Gastroesophageal sphincter (tissue), 4 donors: Measurements from ENCODE around the gene NGDN. TPM values are rescaled to one million over a fixed set of nuclear protein-coding genes. Genes with fewer than 3 reads are reported as not detected.

ENCODE experiments used
- ATAC-seq: fragments of 150-250 bp; one replicate; pipeline ENCODE4 v1.9.1; 2016; ENCODE audit warnings: mild to moderate bottlenecking, moderate library complexity
- H3K27ac ChIP-seq, 4 donors: fragments of 200-600 bp; sonication (generic) in 3 of 4; 1 replicate in 3 of 4; 2 replicates in 1 of 4; pipeline ENCODE4 v1.5.1; 2016 to 2019
- H3K27me3 ChIP-seq: fragments of 200-600 bp; sonication (generic); one replicate; pipeline ENCODE4 v1.5.1; 2019
- H3K36me3 ChIP-seq, 2 donors: fragments of 200-600 bp; sonication (generic); one replicate each; pipeline ENCODE4 v1.5.1; 2019; ENCODE audit warnings: control low read depth in 1 of 2
- H3K4me1 ChIP-seq, 3 donors: fragments of 200-600 bp; sonication (generic); 1 replicate in 2 of 3; 2 replicates in 1 of 3; pipeline ENCODE4 v1.5.1; 2016 to 2019; ENCODE audit warnings: control low read depth in 2 of 3
- H3K4me3 ChIP-seq, 2 donors: fragments of 200-600 bp; sonication (generic); one replicate each; pipeline ENCODE4 v1.5.1; 2019; ENCODE audit warnings: mild to moderate bottlenecking in 1 of 2, moderate library complexity in 1 of 2
- H3K9me3 ChIP-seq, 3 donors: fragments of 200-600 bp; sonication (generic); one replicate each; pipeline ENCODE4 v1.5.1; 2017 to 2019; ENCODE audit warnings: control low read depth in 2 of 3
- CTCF ChIP-seq, 4 experiments: fragments of 200-600 bp in 2 of 4; fragments of 450-650 bp in 2 of 4; sonication (generic) in 1 of 4; IDR thresholded peaks; one replicate each; pipeline ENCODE4 v1.5.1; 2017 to 2019; ENCODE audit warnings: antibody characterized with exemption in 4 of 4, mild to moderate bottlenecking in 2 of 4, moderate library complexity in 2 of 4
- EP300 ChIP-seq: sonication (generic); formaldehyde crosslinking; IDR thresholded peaks from one replicate; pipeline ENCODE4 v1.6.1; 2017; ENCODE audit warnings: antibody characterized with exemption, mild to moderate bottlenecking
- POLR2A ChIP-seq, 2 donors: fragments of 450-650 bp; IDR thresholded peaks; one replicate each; pipeline ENCODE4 v1.6.1; 2017; ENCODE audit warnings: antibody characterized with exemption in 2 of 2, mild to moderate bottlenecking in 2 of 2, moderate library complexity in 1 of 2
- POLR2AphosphoS5 ChIP-seq: sonication (generic); formaldehyde crosslinking; IDR thresholded peaks from one replicate; pipeline ENCODE4 v1.6.1; 2017; ENCODE audit warnings: antibody characterized with exemption
- WGBS, 2 donors: methylation state at CpG; one replicate each; pipeline ENCODE4 v1.1.5; 2018; ENCODE audit warnings: low coverage in 1 of 2; 5-methylcytosine and 5-hydroxymethylcytosine counted together
- total RNA-seq, 4 donors: library from RNA; depleted of rRNA; stranded (reverse); fragments of >200 nt; gene quantifications; one replicate each; pipeline ENCODE4 v1.1.0, GENCODE V29; 2016

The NGDN gene
- total RNA-seq, 4 donors from 2014 or later = 22.0 to 47.1 (median 38.1) TPM

DNA sequence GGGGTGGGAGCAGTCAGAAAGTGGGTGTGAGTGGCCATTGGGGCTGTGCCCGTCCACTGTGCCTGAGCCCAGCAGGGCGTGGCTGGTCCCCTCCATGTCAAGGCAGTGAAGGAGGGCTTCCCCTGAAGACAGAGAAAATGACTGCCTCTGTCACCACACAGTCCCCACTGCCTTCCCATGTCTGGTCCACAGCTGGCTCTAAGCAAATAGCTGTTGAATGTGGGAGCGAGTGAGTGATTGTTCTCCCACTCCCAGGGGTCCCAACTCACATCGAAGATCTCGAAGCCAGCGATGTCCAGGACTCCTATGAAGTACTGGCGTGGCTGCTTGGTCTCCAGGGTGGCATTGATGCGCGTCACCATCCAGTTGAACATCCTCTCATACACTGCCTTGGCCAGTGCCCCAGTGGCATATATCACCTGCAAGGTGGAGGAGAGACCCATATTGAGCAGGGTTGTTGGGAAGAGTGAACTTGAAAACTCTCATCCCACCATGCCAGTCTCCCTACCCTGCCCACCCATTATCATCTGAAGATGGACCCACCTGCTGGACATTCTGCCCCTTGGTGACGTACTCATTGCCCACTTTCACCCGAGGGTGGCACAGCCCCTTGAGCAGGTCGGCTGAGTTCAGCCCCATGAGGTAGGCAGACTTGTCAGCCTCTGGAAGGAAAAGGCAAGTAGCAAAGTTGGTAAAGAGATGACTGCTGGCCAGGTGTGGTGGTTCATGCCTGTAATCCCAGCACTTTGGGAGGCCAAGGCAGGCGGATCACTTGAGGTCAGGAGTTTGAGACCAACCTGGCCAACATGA is 40.6 kb upstream of the NGDN start:
- Histone ChIP-seq H3K4me1 (no peaks in the 10 kb centered on the region), H3K4me3 (no peak overlapping the region), H3K9me3 (no peaks in the 10 kb centered on the region), H3K27ac (no peak overlapping the region), H3K27me3 (peaks cover 7% of the 10 kb centered on the region), H3K36me3 (no peaks in the 10 kb centered on the region)
- no peak for ATAC-seq
- WGBS, 2 donors = 83 to 100% methylated on average over 1 of the region's 13 CpGs
- TF ChIP-seq CTCF (IDR thresholded peaks at IDR 0.05) (no peak), POLR2AphosphoS5 (no peak), POLR2A (IDR thresholded peaks at IDR 0.05) (no peak), EP300 (no peak)

DNA sequence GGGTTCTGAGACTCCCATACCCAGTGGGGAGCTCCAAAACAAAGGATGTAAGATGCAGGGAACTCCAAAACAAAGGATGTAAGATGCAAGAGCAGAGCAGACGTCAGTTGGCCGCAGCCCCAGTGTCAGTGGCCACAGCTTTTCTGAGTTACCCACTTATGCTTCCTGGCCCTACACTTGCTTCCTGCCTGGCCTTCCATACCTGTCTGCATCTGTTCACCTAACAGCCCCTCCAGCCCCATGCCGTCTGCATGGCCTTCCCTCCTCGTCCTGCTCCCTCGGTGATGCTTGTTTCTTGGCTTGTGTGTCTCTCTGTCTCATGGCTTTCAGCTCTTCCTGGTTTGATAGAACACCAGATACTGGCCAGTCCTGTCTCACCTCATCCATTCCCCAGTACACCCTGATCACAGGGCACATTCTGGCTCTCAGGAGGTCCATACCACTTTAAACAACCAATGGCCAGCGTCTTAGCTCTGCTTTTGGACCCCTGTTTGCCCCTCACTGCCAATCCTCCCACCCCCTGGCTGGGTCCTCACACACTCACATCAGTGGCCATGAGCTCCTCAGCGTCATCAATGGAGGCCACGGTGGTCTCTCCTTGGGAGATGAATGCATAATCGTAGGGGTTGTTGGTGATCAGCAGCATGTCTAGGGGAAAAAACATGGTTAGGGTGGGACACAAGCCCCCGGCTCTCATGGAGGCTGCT is 39.3 kb upstream of the NGDN start:
- Histone ChIP-seq H3K36me3 (no peaks in the 10 kb centered on the region), H3K27ac (no peak overlapping the region), H3K27me3 (peaks cover 7% of the 10 kb centered on the region), H3K4me3 (no peak overlapping the region), H3K4me1 (no peaks in the 10 kb centered on the region), H3K9me3 (no peaks in the 10 kb centered on the region)
- TF ChIP-seq EP300 (no peak), CTCF (IDR thresholded peaks at IDR 0.05) (no peak), POLR2A (IDR thresholded peaks at IDR 0.05) (no peak), POLR2AphosphoS5 (no peak)
- ATAC-seq = no peak
- WGBS, 2 donors = 72 to 91% methylated on average over 6 of the region's 10 CpGs

- Histone ChIP-seq H3K4me1 (no peaks in the 10 kb centered on the region), H3K36me3 (no peaks in the 10 kb centered on the region), H3K9me3 (no peaks in the 10 kb centered on the region), H3K27me3 (peaks cover 7% of the 10 kb centered on the region), H3K4me3 (no peak overlapping the region), H3K27ac (no peak overlapping the region)
- no peak for ATAC-seq
- TF ChIP-seq EP300 = no peak
- no peak for TF ChIP-seq POLR2A (IDR thresholded peaks at IDR 0.05)
- no peak for TF ChIP-seq CTCF (IDR thresholded peaks at IDR 0.05)
- TF ChIP-seq POLR2AphosphoS5 = no peak
- 25 to 60% methylated on average over 1 to 2 of the region's 2 CpGs for WGBS, 2 donors
Observed at GRCh38 chr14:23430723-23431085, 38.8 kb upstream of the NGDN start.

DNA sequence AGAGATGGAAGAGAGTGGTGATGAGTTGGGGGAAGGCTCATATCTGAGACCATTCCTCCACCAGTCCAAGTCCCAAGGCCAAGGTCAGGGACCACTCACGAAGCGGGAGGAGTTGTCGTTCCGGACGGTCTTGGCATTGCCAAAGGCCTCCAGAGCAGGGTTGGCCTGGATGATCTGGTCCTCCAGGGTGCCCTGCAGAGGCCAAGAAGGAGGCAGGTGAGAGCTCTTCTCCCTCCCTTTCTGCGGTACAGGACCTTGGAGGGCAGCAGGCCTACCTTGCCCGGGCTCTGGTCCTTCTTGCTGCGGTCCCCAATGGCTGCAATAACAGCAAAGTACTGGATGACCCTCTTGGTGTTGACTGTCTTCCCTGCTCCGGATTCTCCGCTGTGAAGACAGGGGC is 38.0 kb upstream of the NGDN start:
- no peak for TF ChIP-seq CTCF (IDR thresholded peaks at IDR 0.05)
- TF ChIP-seq POLR2AphosphoS5 = no peak
- TF ChIP-seq EP300 = no peak
- no peak for TF ChIP-seq POLR2A (IDR thresholded peaks at IDR 0.05)
- no peak overlapping the region for H3K4me3 ChIP-seq
- WGBS, 2 donors = 92% methylated on average over 2 of the region's 10 CpGs; no CpG with 5 or more reads in 1 of the 2 donors
- no peaks in the 10 kb centered on the region for H3K9me3 ChIP-seq
- H3K4me1 ChIP-seq = peaks cover 0 to 5% (median 0%) of the 10 kb centered on the region in 3 donors
- H3K27ac ChIP-seq = no peak overlapping the region
- no peaks in the 10 kb centered on the region for H3K36me3 ChIP-seq
- H3K27me3 ChIP-seq = peaks cover 7% of the 10 kb centered on the region
- ATAC-seq = no peak
